Central memory CD4-positive, alpha-beta T cell (primary cell): ENCODE results near the gene GSTO1.
"Not testable (repeated sequence)": the region's sequence is repeated elsewhere in the genome, so short reads cannot be mapped to it uniquely, and the experiment has no call there.

ENCODE experiments used
- DNase-seq: peaks from one replicate; pipeline ENCODE4 v3.0.0; 2022
- total RNA-seq, 3 experiments: gene quantifications; one replicate each; lab custom pipeline; 2026; lab: John Stamatoyannopoulos, UW

GSTO1 gene
- total RNA-seq: 9.1 to 59.5 (median 45.1) reads per million in 3 experiments

- peak; percentile 30 for DNase-seq
Measured at GRCh38 chr10:104254493-104255310, at the start of gene GSTO1. TSS of gene GSTO1 (plus strand) at chr10:104254892. CDS start at chr10:104254929, 37 bp downstream.

GRCh38 chr10:104208730-104209129 lies 46.0 kb upstream of the GSTO1 start:
- DNase-seq: no peak

- DNase-seq: peak; percentile 24
Measured at GRCh38 chr10:104209575-104210198, 45.0 kb upstream of the GSTO1 start.

- DNase-seq: no peak
Measured at GRCh38 chr10:104216631-104217030, 38.1 kb upstream of the GSTO1 start.

GRCh38 chr10:104218751-104219150 lies 35.9 kb upstream of the GSTO1 start:
- DNase-seq: no peak

GRCh38 chr10:104220522-104220921 lies 34.2 kb upstream of the GSTO1 start:
- no peak for DNase-seq

- DNase-seq: no peak
Measured at GRCh38 chr10:104223304-104223703, 31.4 kb upstream of the GSTO1 start.

GRCh38 chr10:104230490-104230889 lies 24.2 kb upstream of the GSTO1 start:
- DNase-seq: no peak

- DNase-seq: peak; percentile 99
Measured at GRCh38 chr10:104231784-104232612, 22.7 kb upstream of the GSTO1 start, which contains the start of gene CFAP43. TSS of gene CFAP43 (minus strand) at chr10:104232364. CDS start at chr10:104232246, 118 bp downstream.

- DNase-seq: no peak
Measured at GRCh38 chr10:104232613-104233102, 22.0 kb upstream of the GSTO1 start.

GRCh38 chr10:104233817-104234216 lies 20.9 kb upstream of the GSTO1 start:
- DNase-seq: no peak

- DNase-seq: no peak
Measured at GRCh38 chr10:104234934-104235333, 19.8 kb upstream of the GSTO1 start.

GRCh38 chr10:104235801-104236200 lies 18.9 kb upstream of the GSTO1 start:
- no peak for DNase-seq

- no peak for DNase-seq
Measured at GRCh38 chr10:104240078-104240477, 14.6 kb upstream of the GSTO1 start.

GRCh38 chr10:104242545-104242944 lies 12.1 kb upstream of the GSTO1 start:
- DNase-seq: no peak

- DNase-seq: not testable (repeated sequence)
Measured at GRCh38 chr10:104243009-104243408, 11.7 kb upstream of the GSTO1 start.

GRCh38 chr10:104243512-104243911 lies 11.2 kb upstream of the GSTO1 start:
- no peak for DNase-seq

- DNase-seq: no peak
Measured at GRCh38 chr10:104245066-104245632, 9.5 kb upstream of the GSTO1 start.

GRCh38 chr10:104246976-104247375 lies 7.7 kb upstream of the GSTO1 start:
- DNase-seq: no peak

- no peak for DNase-seq
Measured at GRCh38 chr10:104247513-104248146, 7.1 kb upstream of the GSTO1 start.

GRCh38 chr10:104248931-104249330 lies 5.8 kb upstream of the GSTO1 start:
- DNase-seq: not testable (repeated sequence)

- DNase-seq: no peak
Measured at GRCh38 chr10:104250371-104250770, 4.3 kb upstream of the GSTO1 start.
